C4-2B (cell line): ENCODE measurements around the gene RNF207.

Source experiments
- ZFX ChIP-seq: fragments of 450-650 bp; IDR thresholded peaks from 2 replicates; pipeline ENCODE4 v1.6.1; 2017
- TF ChIP-seq, protein P1 (sequence below): fragments of 450-650 bp; conservative IDR thresholded peaks from 2 replicates; pipeline ENCODE4 v1.5.1; 2017; ENCODE audit warnings: mild to moderate bottlenecking

DNA sequence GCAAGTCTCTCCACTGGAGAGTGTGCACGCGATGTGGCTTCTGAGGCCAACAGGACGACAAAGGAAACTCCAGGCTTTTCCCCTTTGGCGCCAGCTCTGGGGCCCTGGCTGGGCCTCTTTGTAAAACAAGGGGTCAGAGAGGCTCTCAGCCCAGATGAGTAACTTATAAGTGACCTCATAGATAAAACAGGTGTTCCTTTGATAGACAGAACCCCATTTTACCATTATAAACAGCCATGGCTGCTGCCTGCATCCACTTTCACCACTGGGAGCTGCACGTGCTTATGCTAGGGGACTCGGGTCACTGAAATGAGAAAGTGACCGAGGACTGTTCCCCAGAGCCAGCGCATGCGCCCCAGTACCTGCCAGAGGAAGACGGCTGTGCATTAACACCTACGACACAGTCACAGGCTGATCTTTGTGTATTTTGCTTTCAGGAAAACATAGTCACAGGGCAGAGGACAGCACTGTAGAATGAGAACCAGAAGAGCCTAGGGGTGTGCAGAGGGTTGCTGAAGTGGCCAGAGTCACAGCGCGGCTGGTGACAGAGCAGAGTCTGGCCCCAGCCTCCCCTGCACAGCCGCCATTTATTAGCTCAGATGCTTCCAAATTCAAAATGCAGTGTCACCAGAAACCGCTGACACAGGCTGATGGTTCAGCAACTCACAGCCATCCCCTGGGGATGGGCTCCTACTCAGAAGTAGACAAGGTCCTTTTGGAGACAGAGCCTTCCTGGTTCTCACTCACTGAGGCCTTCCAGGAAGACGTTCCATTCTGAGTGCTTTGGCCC is 12.7 kb downstream of the RNF207 start:
- TF ChIP-seq, protein P1, sequence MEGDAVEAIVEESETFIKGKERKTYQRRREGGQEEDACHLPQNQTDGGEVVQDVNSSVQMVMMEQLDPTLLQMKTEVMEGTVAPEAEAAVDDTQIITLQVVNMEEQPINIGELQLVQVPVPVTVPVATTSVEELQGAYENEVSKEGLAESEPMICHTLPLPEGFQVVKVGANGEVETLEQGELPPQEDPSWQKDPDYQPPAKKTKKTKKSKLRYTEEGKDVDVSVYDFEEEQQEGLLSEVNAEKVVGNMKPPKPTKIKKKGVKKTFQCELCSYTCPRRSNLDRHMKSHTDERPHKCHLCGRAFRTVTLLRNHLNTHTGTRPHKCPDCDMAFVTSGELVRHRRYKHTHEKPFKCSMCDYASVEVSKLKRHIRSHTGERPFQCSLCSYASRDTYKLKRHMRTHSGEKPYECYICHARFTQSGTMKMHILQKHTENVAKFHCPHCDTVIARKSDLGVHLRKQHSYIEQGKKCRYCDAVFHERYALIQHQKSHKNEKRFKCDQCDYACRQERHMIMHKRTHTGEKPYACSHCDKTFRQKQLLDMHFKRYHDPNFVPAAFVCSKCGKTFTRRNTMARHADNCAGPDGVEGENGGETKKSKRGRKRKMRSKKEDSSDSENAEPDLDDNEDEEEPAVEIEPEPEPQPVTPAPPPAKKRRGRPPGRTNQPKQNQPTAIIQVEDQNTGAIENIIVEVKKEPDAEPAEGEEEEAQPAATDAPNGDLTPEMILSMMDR, result no peak
- no peak for TF ChIP-seq ZFX
